A549 (cell line): Measurements from ENCODE around the gene GNAL. TPM values are rescaled to one million over a fixed set of nuclear protein-coding genes. Genes with fewer than 3 reads are reported as not detected.

Source experiments
- ATAC-seq, 2 experiments: fragments of 200-7000 bp in 1 of 2; fragments of >200 bp in 1 of 2; cut with Nextera tagmentation in 1 of 2; cut with Tn5 transposase in 1 of 2; 3 replicates each; pipeline versions ENCODE4 v1.8.0 to v1.9.1; 2018 to 2020; ENCODE audit warnings: mild to moderate bottlenecking in 1 of 2, moderate library complexity in 1 of 2
- CTCF ChIA-PET: fragments of 300-600 bp; sonication (Branson Sonifier 250); formaldehyde crosslinking; extraction: SDS; loops from one replicate; lab custom pipeline; 2021; ENCODE audit warnings: antibody characterized with exemption, inconsistent platforms; lab: Yijun Ruan, JAX
- POLR2A ChIA-PET: fragments of 350-600 bp; formaldehyde crosslinking; extraction: SDS; loops from one replicate; lab custom pipeline; 2021; ENCODE audit warnings: antibody characterized with exemption, inconsistent platforms; lab: Yijun Ruan, JAX
- DNase-seq, 2 experiments: peaks; one replicate each; pipeline versions ENCODE4 v3.0.0 to v3.0.0-alpha.2; 2011 to 2016; ENCODE audit warnings: low read depth in 1 of 2, low spot score in 1 of 2
- FAIRE-seq: peaks from 2 replicates; lab custom pipeline; 2011; peaks lifted over from hg19 to GRCh38; lab: Jason Lieb, UNC
- H3K27ac ChIP-seq, 2 experiments: fragments of >200 bp; sonication (Bioruptor Twin); formaldehyde crosslinking; 3 replicates each; pipeline ENCODE4 v1.5.1; 2016 to 2017
- H3K4me1 ChIP-seq: fragments of >200 bp; sonication (Bioruptor Twin); formaldehyde crosslinking; 3 replicates; pipeline ENCODE4 v1.6.1; 2016
- H3K4me2 ChIP-seq: fragments of >200 bp; sonication (Bioruptor Twin); formaldehyde crosslinking; 3 replicates; pipeline ENCODE4 v1.6.1; 2016
- H3K4me3 ChIP-seq: fragments of >200 bp; sonication (Bioruptor Twin); formaldehyde crosslinking; 3 replicates; pipeline ENCODE4 v1.5.1; 2016
- H3K9me3 ChIP-seq: fragments of >200 bp; sonication (Bioruptor Twin); formaldehyde crosslinking; 3 replicates; pipeline ENCODE4 v1.6.1; 2016
- BHLHE40 ChIP-seq: IDR thresholded peaks from 2 replicates; pipeline ENCODE4 v1.6.1; 2012; ENCODE audit warnings: low read depth, low read length, inconsistent platforms
- CEBPB ChIP-seq, 2 experiments: fragments of >200 bp in 1 of 2; sonication (Bioruptor Twin) in 1 of 2; formaldehyde crosslinking in 1 of 2; IDR thresholded peaks; 2 replicates each; pipeline ENCODE4 v1.6.1; 2012 to 2016
- CHD4 ChIP-seq: fragments of 200-600 bp; sonication (generic); IDR thresholded peaks from 2 replicates; pipeline ENCODE4 v1.6.1; 2016; ENCODE audit warnings: antibody characterized with exemption, mild to moderate bottlenecking, borderline replicate concordance
- ESRRA ChIP-seq: fragments of 150-350 bp; IDR thresholded peaks from 2 replicates; pipeline ENCODE4 v1.6.1; 2014; ENCODE audit warnings: mild to moderate bottlenecking, low read length, borderline replicate concordance
- GATA3 ChIP-seq: IDR thresholded peaks from 2 replicates; pipeline ENCODE4 v1.6.1; 2012; ENCODE audit warnings: borderline replicate concordance
- HEYL ChIP-seq: fragments of 250-450 bp; sonication (Bioruptor Pico); IDR thresholded peaks from 2 replicates; pipeline ENCODE4 v1.8.0; 2021; ENCODE audit warnings: mild to moderate bottlenecking, moderate library complexity
- HOXB13 ChIP-seq: fragments of 250-450 bp; sonication (Bioruptor Pico); IDR thresholded peaks from 2 replicates; pipeline ENCODE4 v1.5.0; 2020; ENCODE audit warnings: low read depth, mild to moderate bottlenecking, moderate library complexity
- JUN ChIP-seq, 2 experiments: fragments of >200 bp; sonication (Bioruptor Twin); formaldehyde crosslinking; IDR thresholded peaks; 2 replicates in 1 of 2; 3 replicates in 1 of 2; pipeline ENCODE4 v1.6.1; 2016 to 2017
- MAZ ChIP-seq: fragments of 150-350 bp; IDR thresholded peaks from 2 replicates; pipeline ENCODE4 v1.6.1; 2014; ENCODE audit warnings: antibody characterized with exemption, low read depth, low read length, borderline replicate concordance
- MYC ChIP-seq: IDR thresholded peaks from 2 replicates; pipeline ENCODE4 v1.6.1; 2012; ENCODE audit warnings: mild to moderate bottlenecking, inconsistent platforms, low read length, improper control_type of control experiment, borderline replicate concordance
- NR3C1 ChIP-seq: fragments of >200 bp; sonication (Bioruptor Twin); formaldehyde crosslinking; IDR thresholded peaks from 3 replicates; pipeline ENCODE4 v1.6.1; 2017
- PHF8 ChIP-seq: fragments of 200-600 bp; sonication (generic); IDR thresholded peaks from 2 replicates; pipeline ENCODE4 v1.6.1; 2016; ENCODE audit warnings: low read depth, mild to moderate bottlenecking, antibody characterized with exemption, moderate library complexity, borderline replicate concordance
- POLR2AphosphoS2 ChIP-seq: conservative IDR thresholded peaks from 2 replicates; pipeline ENCODE4 v1.6.1; 2012; ENCODE audit warnings: low read length, improper control_type of control experiment, inconsistent platforms
- RARB ChIP-seq: fragments of 250-450 bp; sonication (Bioruptor Pico); IDR thresholded peaks from 2 replicates; pipeline ENCODE4 v1.8.0; 2021; ENCODE audit warnings: mild to moderate bottlenecking, moderate library complexity
- RCOR1 ChIP-seq: fragments of 150-350 bp; IDR thresholded peaks from 2 replicates; pipeline ENCODE4 v1.6.1; 2014; ENCODE audit warnings: antibody characterized with exemption, low read length, low read depth
- RFX5 ChIP-seq: fragments of 450-650 bp; IDR thresholded peaks from 2 replicates; pipeline ENCODE4 v1.7.1; 2014; ENCODE audit warnings: antibody characterized with exemption, mild to moderate bottlenecking, moderate library complexity
- SREBF2 ChIP-seq: fragments of 450-650 bp; IDR thresholded peaks from 2 replicates; pipeline ENCODE4 v1.6.1; 2014; ENCODE audit warnings: mild to moderate bottlenecking, moderate library complexity
- ZFP36 ChIP-seq: fragments of 450-650 bp; IDR thresholded peaks from 2 replicates; pipeline ENCODE4 v1.6.1; 2014; ENCODE audit warnings: borderline replicate concordance; ENCODE audit not compliant: partially characterized antibody
- WGBS: methylation state at CpG from one replicate; pipeline ENCODE4 v1.1.6; 2017; ENCODE audit errors: missing lambda C conversion rate; 5-methylcytosine and 5-hydroxymethylcytosine counted together
- polyA plus RNA-seq, 4 experiments: library from polyadenylated mRNA; depleted of rRNA in 3 of 4; stranded (reverse); fragments of >200 nt; fragmentation: RNase III in 1 of 4; extraction: RNeasy Plus Mini Kit Qiagen cat#74134 plus additional on column Dnase treatment in 1 of 4; gene quantifications; 2 replicates in 3 of 4; 3 replicates in 1 of 4; pipeline ENCODE4 v1.2.3, GENCODE V29; 2011 to 2017
- TF ChIP-seq, protein P1 (sequence below): fragments of >200 bp; sonication (Bioruptor Twin); formaldehyde crosslinking; IDR thresholded peaks from 2 replicates; pipeline ENCODE4 v1.6.1; 2016
- TF ChIP-seq, protein P2 (sequence below): fragments of 200-600 bp; sonication (generic); IDR thresholded peaks from 2 replicates; pipeline ENCODE4 v1.6.1; 2016; ENCODE audit warnings: antibody characterized with exemption, mild to moderate bottlenecking, moderate library complexity
- TF ChIP-seq, protein P3 (sequence below): IDR thresholded peaks from 2 replicates; pipeline ENCODE4 v1.6.1; 2012
- TF ChIP-seq, protein P4 (sequence below): IDR thresholded peaks from 2 replicates; pipeline ENCODE4 v1.6.1; 2012; ENCODE audit warnings: low read depth, borderline replicate concordance
- TF ChIP-seq, protein P5 (sequence below): fragments of 150-350 bp; IDR thresholded peaks from 2 replicates; pipeline ENCODE4 v1.6.1; 2014; ENCODE audit warnings: low read depth, mild to moderate bottlenecking, low read length

GNAL gene
- polyA plus RNA-seq, 2 of the 4 experiments (the other 2 are of a cell fraction): 5.1 to 12.9 TPM

DNA sequence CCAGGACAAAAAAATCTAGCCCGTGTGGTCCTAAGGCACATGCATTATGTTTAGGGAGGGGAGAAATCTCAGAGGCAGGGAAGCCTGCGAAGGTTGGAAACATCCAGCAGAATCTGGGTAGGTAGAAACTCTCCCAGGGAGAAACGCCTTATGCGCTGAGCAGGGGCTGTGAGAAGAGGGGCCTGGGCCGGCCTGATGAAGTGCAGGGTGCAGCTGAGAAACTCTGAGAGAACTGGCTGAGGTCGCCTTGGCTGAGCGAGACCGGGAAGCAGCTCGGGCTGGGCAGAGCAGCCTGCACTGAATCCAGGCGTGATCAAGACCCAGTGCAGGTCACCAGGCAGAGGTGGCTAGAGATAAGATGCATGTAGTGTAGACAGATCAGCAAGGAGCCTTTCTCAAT is 177.3 kb downstream of the GNAL start:
- no peak overlapping the region for H3K4me2 ChIP-seq
- ChIA-PET POLR2A (no interaction called here), CTCF (interaction anchor here (0.7 to 0.9 kb wide), 2 partner anchors 133 kb away, joined by 3 read pairs; no protein-coding TSS in a partner anchor)
- TF ChIP-seq POLR2AphosphoS2 (no peak), ZFP36 (no peak), NR3C1 (no peak), CHD4 (no peak), RARB (no peak)
- TF ChIP-seq, protein P1, sequence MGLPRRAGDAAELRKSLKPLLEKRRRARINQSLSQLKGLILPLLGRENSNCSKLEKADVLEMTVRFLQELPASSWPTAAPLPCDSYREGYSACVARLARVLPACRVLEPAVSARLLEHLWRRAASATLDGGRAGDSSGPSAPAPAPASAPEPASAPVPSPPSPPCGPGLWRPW: no peak
- H3K4me3 ChIP-seq: no peak overlapping the region
- ATAC-seq: no peak
- no peak for FAIRE-seq
- peaks cover 11% of the 10 kb centered on the region for H3K4me1 ChIP-seq
- 89% methylated on average over 10 of the region's 10 CpGs for WGBS
- peak overlapping the region; percentile 42 to 50; a peak in 2 of 6 replicates for H3K27ac ChIP-seq
- DNase-seq: no peak
- H3K9me3 ChIP-seq: no peaks in the 10 kb centered on the region

DNA sequence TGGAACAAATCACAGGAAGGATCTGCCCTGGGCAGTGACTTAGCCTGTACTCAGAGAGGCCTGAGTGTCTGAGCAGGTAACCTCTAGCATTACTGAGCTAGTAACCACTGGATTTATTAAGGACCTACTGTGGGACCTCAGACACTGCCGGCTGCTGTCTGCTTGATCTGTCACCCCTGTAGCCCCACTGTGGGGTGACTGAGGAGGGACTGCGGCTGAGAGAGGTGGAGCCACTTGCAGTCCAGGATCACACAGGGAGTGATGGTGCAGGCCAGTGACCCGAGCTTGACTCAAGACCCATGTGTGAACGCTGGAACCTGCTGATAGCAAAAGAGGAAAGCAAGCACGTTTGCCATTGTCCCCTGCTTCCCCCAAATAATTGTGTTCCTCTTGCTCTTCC is 177.7 kb downstream of the GNAL start:
- H3K4me3 ChIP-seq: no peak overlapping the region
- DNase-seq: no peak
- no peaks in the 10 kb centered on the region for H3K9me3 ChIP-seq
- CTCF ChIA-PET: interaction anchor here (0.9 kb wide), 1 partner anchor 134 kb away, joined by 3 read pairs; no protein-coding TSS in a partner anchor
- H3K4me1 ChIP-seq: peaks cover 7% of the 10 kb centered on the region
- POLR2A ChIA-PET: no interaction called here
- FAIRE-seq: no peak
- peak in 1 of 2 experiments; percentile 24; a peak in 1 of 6 replicates for ATAC-seq
- H3K4me2 ChIP-seq: no peak overlapping the region
- peak overlapping the region; percentile 42 to 50; a peak in 2 of 6 replicates for H3K27ac ChIP-seq
- TF ChIP-seq PHF8: no peak
- no peak for TF ChIP-seq MYC
- no peak for TF ChIP-seq JUN (IDR thresholded peaks at IDR 0.05)
- TF ChIP-seq HEYL (CRISPR knock-in tag): no peak
- TF ChIP-seq CEBPB (IDR thresholded peaks at IDR 0.05): no peak
- TF ChIP-seq SREBF2: no peak
- no peak for TF ChIP-seq RCOR1
- TF ChIP-seq HOXB13: no peak
- TF ChIP-seq, protein P1: no peak
- TF ChIP-seq, protein P2, sequence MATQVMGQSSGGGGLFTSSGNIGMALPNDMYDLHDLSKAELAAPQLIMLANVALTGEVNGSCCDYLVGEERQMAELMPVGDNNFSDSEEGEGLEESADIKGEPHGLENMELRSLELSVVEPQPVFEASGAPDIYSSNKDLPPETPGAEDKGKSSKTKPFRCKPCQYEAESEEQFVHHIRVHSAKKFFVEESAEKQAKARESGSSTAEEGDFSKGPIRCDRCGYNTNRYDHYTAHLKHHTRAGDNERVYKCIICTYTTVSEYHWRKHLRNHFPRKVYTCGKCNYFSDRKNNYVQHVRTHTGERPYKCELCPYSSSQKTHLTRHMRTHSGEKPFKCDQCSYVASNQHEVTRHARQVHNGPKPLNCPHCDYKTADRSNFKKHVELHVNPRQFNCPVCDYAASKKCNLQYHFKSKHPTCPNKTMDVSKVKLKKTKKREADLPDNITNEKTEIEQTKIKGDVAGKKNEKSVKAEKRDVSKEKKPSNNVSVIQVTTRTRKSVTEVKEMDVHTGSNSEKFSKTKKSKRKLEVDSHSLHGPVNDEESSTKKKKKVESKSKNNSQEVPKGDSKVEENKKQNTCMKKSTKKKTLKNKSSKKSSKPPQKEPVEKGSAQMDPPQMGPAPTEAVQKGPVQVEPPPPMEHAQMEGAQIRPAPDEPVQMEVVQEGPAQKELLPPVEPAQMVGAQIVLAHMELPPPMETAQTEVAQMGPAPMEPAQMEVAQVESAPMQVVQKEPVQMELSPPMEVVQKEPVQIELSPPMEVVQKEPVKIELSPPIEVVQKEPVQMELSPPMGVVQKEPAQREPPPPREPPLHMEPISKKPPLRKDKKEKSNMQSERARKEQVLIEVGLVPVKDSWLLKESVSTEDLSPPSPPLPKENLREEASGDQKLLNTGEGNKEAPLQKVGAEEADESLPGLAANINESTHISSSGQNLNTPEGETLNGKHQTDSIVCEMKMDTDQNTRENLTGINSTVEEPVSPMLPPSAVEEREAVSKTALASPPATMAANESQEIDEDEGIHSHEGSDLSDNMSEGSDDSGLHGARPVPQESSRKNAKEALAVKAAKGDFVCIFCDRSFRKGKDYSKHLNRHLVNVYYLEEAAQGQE: no peak
- TF ChIP-seq, protein P3, sequence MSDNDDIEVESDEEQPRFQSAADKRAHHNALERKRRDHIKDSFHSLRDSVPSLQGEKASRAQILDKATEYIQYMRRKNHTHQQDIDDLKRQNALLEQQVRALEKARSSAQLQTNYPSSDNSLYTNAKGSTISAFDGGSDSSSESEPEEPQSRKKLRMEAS: no peak
- no peak for TF ChIP-seq NR3C1
- no peak for TF ChIP-seq MAZ
- TF ChIP-seq GATA3: no peak
- no peak for TF ChIP-seq ESRRA
- TF ChIP-seq, protein P4, sequence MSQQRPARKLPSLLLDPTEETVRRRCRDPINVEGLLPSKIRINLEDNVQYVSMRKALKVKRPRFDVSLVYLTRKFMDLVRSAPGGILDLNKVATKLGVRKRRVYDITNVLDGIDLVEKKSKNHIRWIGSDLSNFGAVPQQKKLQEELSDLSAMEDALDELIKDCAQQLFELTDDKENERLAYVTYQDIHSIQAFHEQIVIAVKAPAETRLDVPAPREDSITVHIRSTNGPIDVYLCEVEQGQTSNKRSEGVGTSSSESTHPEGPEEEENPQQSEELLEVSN: no peak
- TF ChIP-seq, protein P5, sequence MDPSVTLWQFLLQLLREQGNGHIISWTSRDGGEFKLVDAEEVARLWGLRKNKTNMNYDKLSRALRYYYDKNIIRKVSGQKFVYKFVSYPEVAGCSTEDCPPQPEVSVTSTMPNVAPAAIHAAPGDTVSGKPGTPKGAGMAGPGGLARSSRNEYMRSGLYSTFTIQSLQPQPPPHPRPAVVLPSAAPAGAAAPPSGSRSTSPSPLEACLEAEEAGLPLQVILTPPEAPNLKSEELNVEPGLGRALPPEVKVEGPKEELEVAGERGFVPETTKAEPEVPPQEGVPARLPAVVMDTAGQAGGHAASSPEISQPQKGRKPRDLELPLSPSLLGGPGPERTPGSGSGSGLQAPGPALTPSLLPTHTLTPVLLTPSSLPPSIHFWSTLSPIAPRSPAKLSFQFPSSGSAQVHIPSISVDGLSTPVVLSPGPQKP: no peak
- TF ChIP-seq RFX5: no peak
- TF ChIP-seq BHLHE40: no peak
- WGBS: 81% methylated on average over 3 of the region's 5 CpGs
